ENCODE results near the gene CCDC30. TPM values are rescaled to one million over a fixed set of nuclear protein-coding genes. Genes with fewer than 3 reads are reported as not detected.
"Not testable (repeated sequence)": the region's sequence is repeated elsewhere in the genome, so short reads cannot be mapped to it uniquely, and the experiment has no call there.

The CCDC30 gene
- total and polyA plus RNA-seq, 12 donors: 0.38 to 3.2 (median 1.3) TPM

DNA sequence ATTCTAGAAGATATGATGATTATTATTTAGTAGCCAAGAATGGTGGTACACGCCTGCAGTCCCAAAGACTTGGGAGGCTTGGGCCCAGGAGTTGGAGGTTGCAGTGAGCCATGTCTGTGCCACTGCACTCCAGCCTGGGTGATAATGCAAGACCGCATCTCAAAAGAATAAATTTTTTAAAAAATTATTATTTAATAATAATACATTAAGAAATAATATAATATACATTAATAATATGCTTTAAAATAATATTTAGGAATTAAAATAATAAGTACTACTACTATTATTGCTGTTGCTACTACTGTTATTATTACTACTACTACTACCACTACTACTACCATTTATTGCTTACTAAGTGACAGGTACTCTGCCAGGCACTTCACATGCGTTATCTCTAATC is 27.2 kb downstream of the CCDC30 start:
- Histone ChIP-seq H3K27ac (no peak overlapping the region), H3K9me3 (peaks cover 0 to 8% (median 0%) of the 10 kb centered on the region in 11 donors), H3K4me1 (no peaks in the 10 kb centered on the region), H3K27me3 (no peaks in the 10 kb centered on the region), H3K4me3 (no peak overlapping the region), H3K36me3 (peaks cover 0 to 21% (median 0%) of the 10 kb centered on the region in 9 donors)
- TF ChIP-seq, protein P1, sequence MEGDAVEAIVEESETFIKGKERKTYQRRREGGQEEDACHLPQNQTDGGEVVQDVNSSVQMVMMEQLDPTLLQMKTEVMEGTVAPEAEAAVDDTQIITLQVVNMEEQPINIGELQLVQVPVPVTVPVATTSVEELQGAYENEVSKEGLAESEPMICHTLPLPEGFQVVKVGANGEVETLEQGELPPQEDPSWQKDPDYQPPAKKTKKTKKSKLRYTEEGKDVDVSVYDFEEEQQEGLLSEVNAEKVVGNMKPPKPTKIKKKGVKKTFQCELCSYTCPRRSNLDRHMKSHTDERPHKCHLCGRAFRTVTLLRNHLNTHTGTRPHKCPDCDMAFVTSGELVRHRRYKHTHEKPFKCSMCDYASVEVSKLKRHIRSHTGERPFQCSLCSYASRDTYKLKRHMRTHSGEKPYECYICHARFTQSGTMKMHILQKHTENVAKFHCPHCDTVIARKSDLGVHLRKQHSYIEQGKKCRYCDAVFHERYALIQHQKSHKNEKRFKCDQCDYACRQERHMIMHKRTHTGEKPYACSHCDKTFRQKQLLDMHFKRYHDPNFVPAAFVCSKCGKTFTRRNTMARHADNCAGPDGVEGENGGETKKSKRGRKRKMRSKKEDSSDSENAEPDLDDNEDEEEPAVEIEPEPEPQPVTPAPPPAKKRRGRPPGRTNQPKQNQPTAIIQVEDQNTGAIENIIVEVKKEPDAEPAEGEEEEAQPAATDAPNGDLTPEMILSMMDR (IDR thresholded peaks at IDR 0.05): no peak
- ATAC-seq: no peak
- 98% methylated on average over 3 of the region's 3 CpGs for WGBS, 2 donors
- DNase-seq: no peak
- intact Hi-C loops (cut with DNase I): no loop called here

DNA sequence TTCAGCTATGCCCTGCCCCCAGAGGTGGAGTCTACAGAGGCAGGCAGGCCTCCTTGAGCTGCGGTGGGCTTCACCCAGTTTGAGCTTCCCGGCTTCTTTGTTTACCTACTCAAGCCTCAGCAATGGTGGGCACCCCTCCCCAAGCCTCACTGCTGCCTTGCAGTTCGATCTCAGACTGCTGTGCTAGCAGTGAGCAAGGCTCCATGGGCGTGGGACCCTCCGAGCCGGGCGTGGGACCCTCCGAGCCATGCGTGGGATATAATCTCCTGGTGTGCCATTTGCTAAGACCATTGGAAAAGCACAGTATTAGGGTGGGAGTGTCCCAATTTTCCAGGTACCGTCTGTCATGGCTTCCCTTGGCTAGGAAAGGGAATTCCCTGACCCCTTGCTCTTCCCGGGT is 38.9 kb downstream of the CCDC30 start:
- intact Hi-C loops (cut with DNase I); H3K4me1 ChIP-seq; DNase-seq; H3K27me3 ChIP-seq; H3K4me3 ChIP-seq; ATAC-seq; H3K27ac ChIP-seq: not testable (repeated sequence)
- 89 to 91% methylated on average over 11 of the region's 11 CpGs for WGBS, 2 donors
- Histone ChIP-seq H3K9me3 (peaks cover 0 to 45% (median 24%) of the 10 kb centered on the region in 11 donors), H3K36me3 (peaks cover 0 to 52% (median 17%) of the 10 kb centered on the region in 9 donors)

DNA sequence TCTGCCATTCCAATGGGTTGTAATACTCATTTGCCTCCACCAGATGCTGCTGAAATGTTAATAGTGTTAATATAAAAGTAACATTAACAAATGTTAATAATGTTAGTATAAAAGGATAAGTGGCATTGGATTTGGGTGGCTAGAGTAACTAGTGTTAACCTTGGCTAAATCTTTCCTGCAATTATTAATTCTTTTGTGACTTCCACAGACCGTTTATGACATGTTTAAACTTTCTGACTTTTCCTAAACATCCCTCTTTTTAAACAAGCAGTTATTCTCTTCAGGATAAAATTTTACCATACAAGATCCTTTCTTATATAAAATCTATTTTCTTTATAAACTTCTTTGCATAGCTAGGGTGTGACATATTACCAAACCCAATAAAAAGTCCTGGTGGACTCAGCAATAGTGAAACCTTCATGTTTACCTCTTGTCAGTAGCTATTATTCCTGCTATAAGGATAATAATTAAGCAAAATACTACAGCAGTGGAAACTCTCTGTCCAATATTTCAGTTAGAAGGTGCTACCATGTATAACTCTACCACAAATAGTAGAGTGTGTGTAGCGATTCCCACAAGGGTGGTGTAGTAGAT is 41.5 kb downstream of the CCDC30 start:
- 94 to 95% methylated on average over 2 of the region's 2 CpGs for WGBS, 2 donors
- DNase-seq: no peak
- no peaks in the 10 kb centered on the region for H3K27me3 ChIP-seq
- TF ChIP-seq, protein P1 (IDR thresholded peaks at IDR 0.05): no peak
- no peak overlapping the region for H3K27ac ChIP-seq
- intact Hi-C loops (cut with DNase I): no loop called here
- no peak for ATAC-seq
- H3K36me3 ChIP-seq: peaks cover 0 to 51% (median 7%) of the 10 kb centered on the region in 9 donors
- peaks cover 0 to 71% (median 26%) of the 10 kb centered on the region in 11 donors for H3K9me3 ChIP-seq
- H3K4me1 ChIP-seq: no peaks in the 10 kb centered on the region
- H3K4me3 ChIP-seq: no peak overlapping the region

DNA sequence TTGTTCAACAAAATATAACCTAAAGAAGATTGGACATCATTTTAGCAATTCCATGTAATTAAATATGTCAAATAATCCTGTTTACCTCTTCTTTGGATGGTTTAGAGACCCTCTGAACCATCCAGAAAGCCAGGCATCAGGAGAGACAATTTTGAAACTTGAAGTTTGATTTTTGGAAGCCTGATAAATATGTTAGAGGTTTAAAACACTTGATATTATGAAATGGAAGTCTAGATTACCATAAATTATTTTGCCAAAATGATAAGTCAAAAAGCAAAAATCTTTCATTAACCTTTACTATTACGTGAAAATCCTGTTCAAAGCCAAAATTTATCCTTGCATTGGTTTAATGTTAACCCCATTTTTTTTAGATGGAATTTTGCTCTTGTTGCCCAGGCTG is 43.5 kb downstream of the CCDC30 start:
- H3K36me3 ChIP-seq: peaks cover 0 to 47% (median 4%) of the 10 kb centered on the region in 9 donors
- H3K27ac ChIP-seq: no peak overlapping the region
- no peak overlapping the region for H3K4me3 ChIP-seq
- whole genome bisulfite sequencing, 2 donors: 78 to 83% methylated on average over 1 of the region's 1 CpG
- H3K27me3 ChIP-seq: no peaks in the 10 kb centered on the region
- H3K4me1 ChIP-seq: no peaks in the 10 kb centered on the region
- ATAC-seq: no peak
- DNase-seq: no peak
- intact Hi-C loops (cut with DNase I): no loop called here
- TF ChIP-seq, protein P1 (IDR thresholded peaks at IDR 0.05): no peak
- peaks cover 0 to 90% (median 36%) of the 10 kb centered on the region in 11 donors for H3K9me3 ChIP-seq

DNA sequence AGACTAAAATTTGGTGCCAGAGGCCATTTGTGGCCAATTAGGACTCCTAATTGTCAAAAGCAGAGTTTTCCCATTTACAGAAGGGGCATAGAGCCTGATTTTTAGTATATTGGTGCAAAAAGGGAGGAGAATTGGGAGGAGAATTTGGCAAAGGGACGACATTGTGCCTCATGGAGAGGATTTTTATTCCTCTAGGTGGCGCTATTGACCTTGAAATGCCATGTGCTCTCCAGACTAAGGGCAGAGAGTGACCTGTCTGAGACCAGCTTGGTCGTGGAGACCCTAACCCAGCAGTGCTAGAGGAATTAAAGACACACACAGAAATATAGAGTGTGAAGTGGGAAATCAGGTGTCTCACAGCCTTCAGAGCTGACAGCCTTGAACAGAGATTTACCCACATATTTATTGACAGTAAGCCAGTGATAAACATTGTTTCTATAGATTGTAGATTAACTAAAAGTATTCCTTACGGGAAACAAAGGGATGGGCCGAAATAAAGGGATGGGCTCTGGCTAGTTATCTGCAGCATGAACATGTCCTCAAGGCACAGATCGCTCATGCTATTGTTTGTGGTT is 48.6 kb downstream of the CCDC30 start:
- H3K36me3 ChIP-seq: peaks cover 0 to 27% (median 0%) of the 10 kb centered on the region in 9 donors
- not testable (repeated sequence) for H3K4me3 ChIP-seq, H3K4me1 ChIP-seq, H3K27me3 ChIP-seq, H3K27ac ChIP-seq, DNase-seq, ATAC-seq
- H3K9me3 ChIP-seq: peaks cover 0 to 84% (median 21%) of the 10 kb centered on the region in 11 donors
- WGBS, 2 donors: 71 to 73% methylated on average over 6 of the region's 6 CpGs
- TF ChIP-seq, protein P1 (IDR thresholded peaks at IDR 0.05): peak in 6 of 9 donors; percentile 20 to 47 (median 28)
- intact Hi-C loops (cut with DNase I): loop anchor here in 1 of 10 donors (5.0 kb wide), 1 partner anchor 236 kb away; no protein-coding TSS in a partner anchor

Measured in heart right ventricle (tissue), 16 donors.